GM19043 (cell line): ENCODE data around the gene MATN1.

Experiments
- ATAC-seq: cut with Tn5 transposase; IDR thresholded peaks from one replicate; pipeline ENCODE4 v1.9.1; 2021; ENCODE audit warnings: low read depth; ENCODE audit not compliant: unreplicated experiment

The MATN1 gene

GRCh38 chr1:30734106-30734505 is 10.7 kb upstream of the MATN1 start:
- no peak for ATAC-seq

DNA sequence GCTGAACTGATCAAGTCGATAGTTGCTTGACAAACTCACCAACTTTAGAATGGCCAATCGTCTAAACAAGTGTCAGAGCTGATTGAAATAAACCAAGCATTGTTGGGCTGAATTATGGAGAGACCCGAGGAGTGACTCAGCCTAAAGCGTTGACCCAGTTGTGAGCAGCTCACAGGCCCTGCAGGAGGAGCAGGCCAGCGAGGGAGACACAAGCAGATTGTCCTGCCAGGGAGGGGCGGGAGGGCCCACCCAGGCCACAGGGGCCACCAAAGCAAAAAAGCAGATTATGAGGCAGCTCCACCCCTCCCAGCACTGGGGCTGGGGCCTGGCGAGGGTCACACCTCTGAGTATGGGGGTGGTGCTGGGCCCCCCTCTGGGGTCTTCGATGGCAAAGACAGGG is 10.1 kb upstream of the MATN1 start:
- no peak for ATAC-seq

DNA sequence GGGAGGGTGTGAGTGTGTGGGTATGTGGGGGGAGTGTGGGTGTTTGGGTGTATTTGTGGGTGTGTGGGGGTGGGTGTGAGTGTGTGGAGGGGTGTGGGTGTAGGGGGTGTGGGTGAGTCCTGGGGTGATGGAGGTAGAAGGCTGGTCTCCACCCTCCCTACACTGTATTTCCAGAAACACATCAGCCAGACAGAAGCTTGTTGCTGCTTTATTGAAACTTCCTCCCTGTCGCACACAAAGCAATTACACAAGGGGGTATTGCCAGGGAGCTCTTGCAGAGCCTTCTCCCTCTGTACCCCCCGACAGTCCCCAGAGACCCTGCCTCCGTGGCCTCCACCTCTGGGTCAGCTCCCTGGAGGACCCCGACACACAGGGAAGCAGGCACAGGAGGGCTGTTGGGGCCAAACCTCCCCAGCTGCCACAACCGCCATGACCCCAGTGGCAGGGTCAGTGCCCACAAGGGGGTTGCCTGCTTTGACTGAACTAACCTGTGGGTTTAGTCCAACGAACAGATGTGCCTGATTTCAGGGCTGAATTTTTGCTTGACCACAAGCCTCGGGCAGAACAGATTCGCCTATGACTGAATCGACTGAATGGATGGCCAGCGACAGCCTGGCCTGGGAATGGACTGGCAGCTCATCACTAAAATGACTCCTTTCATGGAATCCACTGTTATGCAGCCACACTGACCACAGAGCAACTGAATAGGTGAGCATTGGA is 9.1 kb upstream of the MATN1 start:
- no peak for ATAC-seq

- ATAC-seq: no peak
These were observed 8.5 kb upstream of the MATN1 start for GRCh38 chr1:30731806-30732276.

GRCh38 chr1:30731109-30731805 is 7.9 kb upstream of the MATN1 start:
- ATAC-seq: no peak

GRCh38 chr1:30730346-30731108 is 7.1 kb upstream of the MATN1 start:
- ATAC-seq: no peak

GRCh38 chr1:30729901-30730300 is 6.5 kb upstream of the MATN1 start:
- no peak for ATAC-seq

DNA sequence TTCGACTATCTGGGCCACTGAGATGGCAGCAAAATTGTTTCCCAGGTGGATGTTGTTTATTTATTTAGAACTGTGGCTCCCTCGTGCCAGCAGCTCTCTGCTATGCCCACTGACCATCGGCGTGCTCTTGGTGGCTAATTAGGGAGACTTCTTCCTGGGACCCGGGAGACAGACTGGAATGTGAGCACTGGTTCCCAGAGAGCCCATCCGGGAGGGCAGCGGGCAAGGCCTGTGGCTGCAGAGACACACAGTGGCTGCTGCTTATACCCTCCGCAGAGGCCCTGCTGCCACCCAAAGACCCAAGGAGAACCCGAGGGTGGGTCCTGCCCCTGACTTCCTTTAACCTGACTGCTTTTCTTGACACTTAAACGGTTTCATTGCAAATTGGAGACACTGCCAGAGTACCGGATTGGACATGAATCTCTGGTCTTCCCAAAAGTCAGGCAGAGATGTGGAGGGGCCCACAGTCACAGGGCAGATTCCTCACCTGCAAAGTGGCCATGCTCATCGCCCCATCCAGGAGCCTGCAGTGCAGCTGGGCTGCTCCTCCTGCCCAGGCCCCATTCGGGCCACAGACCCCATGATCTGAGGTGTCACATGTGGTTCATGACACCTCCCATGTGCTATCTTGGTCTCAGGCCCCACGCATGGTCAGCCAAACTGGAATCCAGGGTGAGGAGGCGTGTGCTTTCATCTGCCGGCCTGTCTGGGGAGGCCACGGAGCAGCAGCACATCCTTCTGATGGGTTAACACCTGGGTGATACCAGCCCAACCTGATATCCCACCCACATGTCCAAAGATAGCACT is 5.7 kb upstream of the MATN1 start:
- ATAC-seq: no peak

- ATAC-seq: no peak
These were observed 5.0 kb upstream of the MATN1 start for GRCh38 chr1:30728340-30728739.

DNA sequence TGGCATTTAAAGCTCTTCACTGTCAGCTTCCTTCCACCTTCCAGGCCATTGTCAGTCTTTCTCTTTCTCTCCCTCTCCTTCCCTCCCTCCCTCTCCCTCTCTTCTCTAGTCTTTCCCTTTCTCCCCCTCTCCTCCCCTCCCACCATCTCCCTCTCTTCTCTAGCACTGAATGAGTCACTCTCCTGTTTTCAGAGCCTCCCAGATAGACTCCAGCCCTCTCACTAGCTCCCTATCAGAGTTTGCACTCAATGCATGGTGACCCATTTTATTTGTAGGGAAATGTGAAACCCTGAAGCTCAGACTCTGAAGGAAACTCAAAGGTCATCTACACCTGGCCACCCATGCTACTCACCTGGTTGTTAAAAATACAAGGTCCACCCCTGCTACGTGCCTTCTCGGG is 4.4 kb upstream of the MATN1 start:
- no peak for ATAC-seq

GRCh38 chr1:30726773-30727684 is 3.6 kb upstream of the MATN1 start:
- ATAC-seq: no peak

- no peak for ATAC-seq
These were observed 2.9 kb upstream of the MATN1 start for GRCh38 chr1:30726236-30726635.

- no peak for ATAC-seq
These were observed 2.2 kb upstream of the MATN1 start for GRCh38 chr1:30725450-30726095.

GRCh38 chr1:30724655-30725421 is 1.5 kb upstream of the MATN1 start:
- no peak for ATAC-seq

DNA sequence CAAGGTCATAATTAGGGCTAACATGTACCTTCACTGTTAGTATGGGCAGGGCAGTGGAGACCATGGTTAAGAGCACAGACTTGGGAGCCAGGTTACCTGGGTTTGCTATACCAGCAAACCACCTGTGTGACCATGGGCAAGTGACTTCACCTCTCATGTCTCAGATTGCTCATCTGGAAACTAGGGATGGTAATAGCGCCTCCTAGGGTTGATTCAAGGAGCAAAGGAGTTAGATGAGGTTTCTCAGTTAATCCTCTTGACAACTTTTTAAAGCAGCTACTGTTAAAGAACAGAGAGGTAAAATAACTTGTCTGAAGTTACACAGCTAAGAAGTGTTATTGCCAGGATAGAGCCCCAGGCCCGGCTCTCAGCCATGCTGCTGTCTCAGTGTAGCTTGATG is 790 bp upstream of the MATN1 start:
- ATAC-seq: no peak

GRCh38 chr1:30721812-30722537 is 1.4 kb downstream of the MATN1 start:
- no peak for ATAC-seq

- no peak for ATAC-seq
These were observed 2.0 kb downstream of the MATN1 start for GRCh38 chr1:30721341-30721793.
